Medulla oblongata (tissue), 1 donor: Measurements from ENCODE around the gene TMEM161A.
"Not testable (repeated sequence)": the region's sequence is repeated elsewhere in the genome, so short reads cannot be mapped to it uniquely, and the experiment has no call there.

Source experiments
- DNase-seq: peaks from one replicate; pipeline ENCODE4 v3.0.0-alpha.2; 2015; ENCODE audit errors: extremely low spot score

The TMEM161A gene

DNA sequence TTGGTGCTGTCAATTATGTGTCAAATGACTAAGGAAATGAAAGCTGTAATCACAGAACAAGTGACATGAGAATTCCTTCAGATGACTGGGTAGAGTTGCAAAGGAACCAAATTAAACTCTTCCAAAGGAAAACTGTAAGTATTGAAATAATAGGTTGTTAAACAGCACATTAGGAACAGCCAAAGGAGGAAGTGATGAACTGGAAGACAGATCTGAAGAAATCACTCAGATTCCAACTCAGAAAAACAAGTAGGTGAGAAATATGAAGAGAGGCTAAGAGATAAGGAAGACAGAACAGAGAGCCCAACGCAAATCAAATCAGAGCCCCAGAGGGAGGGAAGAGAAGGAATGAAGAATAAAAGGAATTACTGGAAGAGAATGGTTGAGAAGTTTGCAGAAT, 15.4 kb downstream of the TMEM161A start:
- DNase-seq: no peak

DNA sequence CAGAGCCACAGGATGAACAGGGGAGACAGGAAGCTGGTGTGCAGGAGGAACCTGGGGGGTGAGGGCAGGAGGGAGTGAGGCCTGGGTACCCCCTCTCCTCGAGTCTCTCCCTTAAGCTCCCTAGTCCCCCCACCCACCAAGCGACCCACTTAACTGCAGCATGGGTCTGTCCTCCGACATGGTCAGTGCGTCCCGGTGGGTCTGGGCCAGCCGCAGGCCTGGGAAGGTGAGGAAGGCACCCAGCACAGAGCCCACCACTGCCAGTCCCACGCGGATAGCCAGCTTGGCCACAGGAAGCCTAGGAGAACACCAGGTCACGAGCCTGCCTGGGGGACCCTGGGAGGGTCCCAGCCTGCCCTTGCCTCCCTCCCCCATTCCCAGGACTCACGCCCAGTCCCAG, 16.9 kb downstream of the TMEM161A start:
- DNase-seq: no peak

DNA sequence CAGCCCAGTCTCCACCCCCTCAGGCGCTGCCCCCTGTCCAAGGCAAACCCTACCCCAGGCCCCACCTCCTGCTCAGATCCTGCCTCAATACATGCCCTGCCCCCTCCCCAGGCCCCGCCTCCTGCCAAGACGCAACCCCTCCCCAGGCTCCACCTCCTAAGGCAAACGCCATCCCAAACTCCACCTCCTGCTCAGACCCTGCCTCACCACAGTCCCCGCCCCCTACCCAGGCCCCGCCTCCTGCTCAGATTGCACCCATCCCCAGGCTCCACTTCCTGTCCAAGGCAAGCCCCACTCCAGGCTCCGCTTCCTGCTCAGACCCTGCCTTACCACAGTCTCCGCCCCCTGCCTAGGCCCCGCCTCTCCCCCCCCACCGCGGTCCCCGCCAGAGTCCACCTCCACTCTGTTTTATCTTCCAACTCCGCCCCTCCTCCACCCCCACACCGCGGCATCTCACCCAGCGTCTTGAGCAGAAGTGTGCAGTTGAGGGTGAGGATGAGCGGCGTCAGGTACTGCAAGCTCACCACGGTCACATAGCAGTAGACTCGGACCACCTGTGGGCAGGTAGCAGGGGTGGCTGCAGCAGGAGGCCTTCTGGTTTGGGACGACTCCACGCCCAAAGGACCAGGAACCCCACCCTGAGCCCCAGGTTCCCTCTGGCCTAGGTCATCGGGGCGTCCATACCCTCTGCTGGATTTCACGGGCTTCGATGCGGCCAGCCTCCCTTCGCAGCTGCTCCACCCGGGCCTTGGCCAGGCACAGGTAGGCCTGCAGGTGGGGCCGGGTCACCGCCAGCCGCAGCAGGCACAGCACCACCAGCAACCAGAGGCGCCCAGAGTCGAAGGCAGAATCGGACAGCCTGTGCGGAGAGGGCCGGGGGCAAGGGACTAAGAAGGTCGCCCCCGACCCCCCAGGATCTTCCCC, 17.7 kb downstream of the TMEM161A start:
- no peak for DNase-seq

DNA sequence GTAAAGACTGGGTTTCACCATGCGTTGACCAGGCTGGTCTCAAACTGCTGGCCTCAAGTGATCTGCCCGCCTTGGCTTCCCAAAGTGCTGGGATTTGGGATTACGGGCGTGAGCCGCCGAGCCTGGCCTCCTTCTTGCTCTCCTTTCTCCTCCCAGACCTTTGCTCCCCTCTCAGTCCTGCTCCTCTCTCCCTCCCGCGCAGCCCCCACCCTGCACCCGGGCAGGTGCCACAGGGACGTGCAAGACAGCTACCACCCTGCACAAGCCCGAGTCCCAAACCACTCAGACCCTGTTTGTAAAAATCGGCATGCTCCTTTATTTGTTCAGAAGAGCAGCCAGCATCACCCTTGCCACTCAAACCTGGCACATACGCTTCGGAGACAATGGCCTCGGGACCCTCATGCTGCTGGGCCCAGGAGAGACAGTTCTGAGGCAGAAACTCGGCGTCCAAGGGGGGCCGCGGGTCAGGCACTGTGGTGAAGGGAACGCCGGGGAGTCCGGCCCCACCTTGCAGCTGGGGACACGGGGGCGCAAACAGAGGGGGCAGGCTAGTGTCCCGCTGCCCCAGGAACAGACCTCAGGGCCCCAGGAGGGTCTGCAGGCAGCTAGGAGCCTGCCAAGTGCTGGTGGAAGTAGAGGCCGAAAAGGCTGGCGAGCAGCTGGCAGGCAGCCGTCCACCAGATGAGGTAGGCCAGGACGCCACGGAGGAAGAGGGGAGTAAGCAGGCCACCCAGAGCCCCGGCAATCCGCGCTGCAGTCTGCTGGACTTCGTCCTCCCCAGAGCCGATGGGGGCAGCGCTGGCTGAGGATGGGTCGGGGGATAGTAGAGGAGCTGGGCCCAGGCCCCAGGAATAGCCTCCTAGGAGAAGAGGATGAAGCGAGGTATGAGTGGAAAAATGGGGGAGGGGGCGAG, 18.7 kb downstream of the TMEM161A start:
- DNase-seq: no peak

DNA sequence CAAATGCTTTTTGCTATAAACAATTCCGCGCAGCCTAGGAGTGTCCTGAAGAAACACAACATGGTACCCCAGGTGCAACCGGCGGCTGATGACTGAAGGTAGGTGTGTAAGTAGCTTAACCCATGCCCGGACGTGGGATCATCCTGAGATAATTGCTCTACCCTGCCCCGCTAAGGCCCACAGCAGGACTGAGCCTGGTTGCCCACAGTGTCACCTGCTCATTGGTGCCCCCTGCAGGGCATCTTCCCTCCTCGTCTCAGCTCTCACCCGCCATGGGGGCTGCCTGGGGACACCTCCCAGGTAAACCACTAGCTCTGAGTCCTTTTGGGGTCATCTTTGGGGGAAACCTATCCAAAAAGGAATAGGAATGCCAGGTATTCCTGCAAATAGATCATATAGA, 22.3 kb downstream of the TMEM161A start:
- no peak for DNase-seq

DNA sequence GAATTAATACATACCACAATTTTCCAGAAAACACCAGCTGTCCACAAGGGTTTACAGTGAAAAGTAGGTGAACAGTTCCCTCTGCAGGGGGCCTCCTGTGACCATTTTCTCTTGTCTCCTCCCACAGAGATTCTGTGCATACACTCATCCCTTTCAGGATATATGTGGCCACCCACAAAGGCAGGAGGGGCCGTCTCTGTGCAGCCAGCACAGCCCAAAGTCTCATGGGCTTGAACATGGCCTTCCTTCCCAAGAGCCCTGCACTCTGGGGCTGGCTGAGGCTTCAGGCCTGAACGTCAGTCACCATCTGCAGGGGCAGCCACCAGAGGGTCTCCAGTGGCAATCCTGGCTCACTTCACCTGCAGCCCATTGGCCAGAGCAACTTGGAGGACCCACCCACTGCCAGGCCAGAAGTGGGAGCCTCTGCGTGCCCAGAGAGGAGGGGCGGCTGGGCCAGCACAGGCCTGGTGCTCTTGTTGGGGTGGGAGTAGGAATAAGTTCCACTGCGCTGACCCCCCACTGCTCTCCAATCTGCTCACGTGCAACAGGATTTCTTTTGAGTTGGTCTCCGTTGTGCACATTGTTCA, 25.1 kb downstream of the TMEM161A start:
- no peak for DNase-seq

DNA sequence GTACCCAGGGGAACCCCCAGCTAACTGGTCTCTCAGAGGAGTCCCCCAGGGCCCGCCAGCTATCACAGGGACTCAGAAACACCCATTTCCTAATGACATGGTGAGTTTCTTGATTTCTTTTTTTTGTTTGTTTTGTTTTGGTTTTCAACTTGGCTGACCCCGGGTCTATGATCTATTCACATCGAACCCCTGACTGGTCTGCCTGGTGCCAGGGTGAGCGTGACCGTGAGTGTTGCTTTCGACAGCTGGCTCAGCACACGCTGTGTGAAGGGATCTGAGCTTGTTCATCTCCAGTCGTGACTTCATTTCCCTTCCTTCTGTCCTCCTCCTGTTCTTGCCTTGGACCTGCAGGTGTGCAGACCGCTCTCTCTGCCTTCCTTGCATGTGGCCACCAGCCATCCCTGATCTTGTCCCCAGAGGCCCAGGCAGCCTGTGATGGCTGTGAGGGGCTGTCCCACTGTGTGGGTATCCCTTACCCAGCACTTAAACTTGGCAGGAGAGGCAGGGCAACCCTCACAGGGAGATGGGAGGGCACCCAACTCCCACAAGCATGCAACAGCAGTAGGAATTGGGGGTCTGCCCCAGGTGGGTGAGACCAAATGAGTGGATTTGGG, 26.2 kb downstream of the TMEM161A start:
- no peak for DNase-seq

DNA sequence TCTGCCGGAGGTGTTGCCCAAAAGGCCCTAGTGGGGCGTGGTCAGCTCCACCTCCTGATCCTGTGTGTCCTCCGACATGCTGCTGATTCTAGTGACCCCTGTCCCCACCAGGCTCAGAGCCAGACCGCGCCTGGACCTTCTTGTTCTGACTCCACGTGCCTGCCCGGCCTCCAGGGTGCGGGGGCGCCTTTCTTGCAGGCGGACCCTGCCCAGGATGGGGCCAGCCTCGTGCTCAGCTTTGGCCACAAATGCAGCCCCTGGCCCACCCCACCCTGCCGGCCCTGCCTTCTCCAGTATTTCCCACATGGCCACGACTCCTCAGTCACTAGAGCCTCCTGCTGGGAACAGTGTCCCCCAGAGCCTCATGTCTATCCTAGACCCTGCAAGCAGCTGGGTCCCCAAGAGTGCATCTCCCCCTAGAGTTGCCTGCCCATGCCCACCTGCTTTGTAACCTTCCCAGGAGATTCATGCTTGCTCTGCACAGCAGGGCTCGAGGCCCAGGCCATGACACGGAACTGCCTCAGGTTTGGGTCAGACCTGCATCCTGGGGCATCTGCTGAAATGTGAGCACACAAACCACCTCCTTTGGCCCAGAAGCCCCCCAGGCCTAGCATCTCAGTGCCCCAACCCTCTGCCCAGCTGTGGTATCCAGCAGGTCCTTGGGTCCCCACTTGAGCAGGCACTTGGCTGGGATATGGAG, 27.0 kb downstream of the TMEM161A start:
- DNase-seq: no peak

DNA sequence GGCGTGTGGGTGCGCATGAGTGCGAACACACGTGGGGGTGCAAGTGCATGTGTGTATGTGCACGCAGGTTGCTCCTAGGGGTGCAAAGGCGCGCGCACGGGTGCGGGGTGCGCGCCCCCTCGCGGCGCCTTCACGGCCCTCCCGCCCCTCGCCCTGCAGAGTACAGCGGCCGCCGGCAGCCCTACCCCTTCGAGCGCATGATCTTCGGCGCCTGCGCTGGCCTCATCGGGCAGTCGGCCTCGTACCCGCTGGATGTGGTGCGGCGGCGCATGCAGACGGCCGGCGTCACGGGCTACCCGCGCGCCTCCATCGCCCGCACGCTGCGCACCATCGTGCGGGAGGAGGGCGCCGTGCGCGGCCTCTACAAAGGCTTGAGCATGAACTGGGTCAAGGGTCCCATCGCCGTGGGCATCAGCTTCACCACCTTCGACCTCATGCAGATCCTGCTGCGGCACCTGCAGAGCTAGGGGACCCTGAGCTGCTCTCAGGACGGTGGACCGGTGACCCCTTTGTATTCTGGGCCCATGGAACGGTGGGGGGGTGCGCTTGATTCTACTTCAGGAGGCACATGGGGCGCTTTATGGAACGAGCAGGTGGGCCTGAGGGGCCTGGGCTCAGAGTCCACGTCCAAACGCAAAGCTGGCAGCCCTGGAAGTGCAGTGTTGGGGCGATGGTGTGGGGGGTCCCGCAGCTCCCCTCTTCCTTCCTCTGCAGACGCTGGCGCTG, 27.7 kb downstream of the TMEM161A start:
- no peak for DNase-seq

DNA sequence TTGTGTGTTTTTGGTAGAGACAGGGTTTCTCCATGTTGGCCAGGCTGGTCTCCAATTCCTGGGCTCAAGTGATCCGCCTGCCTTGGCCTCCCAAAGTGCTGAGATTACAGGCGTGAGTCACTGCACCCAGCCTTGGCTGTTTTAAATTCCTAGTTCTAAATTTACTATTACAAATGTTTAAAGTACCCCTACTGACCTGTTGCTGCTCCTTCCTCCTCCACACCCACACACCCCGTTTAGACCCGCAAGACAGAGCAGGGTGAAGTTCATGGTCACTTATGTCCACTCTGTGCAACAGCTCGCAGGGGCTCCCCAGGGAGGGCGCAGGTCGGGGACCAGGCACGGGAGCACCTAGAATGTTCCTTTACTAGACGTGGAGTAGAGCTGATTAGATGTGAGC, 28.7 kb downstream of the TMEM161A start:
- DNase-seq: no peak

DNA sequence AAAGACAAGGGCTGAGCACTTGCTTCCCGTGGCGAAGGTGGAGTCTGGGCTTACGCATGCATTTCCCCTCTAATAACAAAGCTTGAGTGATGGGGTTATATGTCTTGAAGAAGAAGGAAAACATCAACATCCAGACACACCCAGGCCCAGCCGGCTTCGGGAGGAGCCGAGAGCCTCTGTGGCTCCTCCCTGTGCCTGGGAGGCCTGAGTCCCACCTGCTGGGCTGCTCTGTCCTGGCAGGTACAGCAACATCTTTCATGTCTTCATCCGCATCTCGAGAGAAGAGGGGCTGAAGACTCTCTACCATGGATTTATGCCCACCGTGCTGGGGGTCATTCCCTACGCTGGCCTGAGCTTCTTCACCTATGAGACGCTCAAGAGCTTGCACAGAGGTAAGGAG, 30.6 kb downstream of the TMEM161A start:
- DNase-seq: no peak

DNA sequence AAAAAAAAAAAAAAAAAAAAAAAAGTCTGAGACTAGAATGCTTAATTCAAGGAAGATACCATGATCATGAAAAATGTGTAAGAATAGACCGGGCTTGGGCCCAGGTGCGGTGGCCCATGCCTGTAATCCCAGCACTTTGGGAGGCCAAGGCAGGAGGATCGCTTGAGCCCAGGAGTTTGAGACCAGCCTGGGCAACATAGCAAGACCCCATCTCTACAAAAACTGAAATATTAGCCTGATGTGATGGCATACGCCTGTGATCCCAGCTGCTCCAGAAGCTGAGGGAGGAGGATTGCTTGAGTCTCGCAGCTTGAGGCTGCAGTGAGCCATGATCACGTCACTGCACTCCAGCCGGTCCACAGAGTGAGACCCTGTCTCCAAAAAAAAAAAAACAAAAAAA, 31.3 kb downstream of the TMEM161A start:
- DNase-seq: not testable (repeated sequence)

DNA sequence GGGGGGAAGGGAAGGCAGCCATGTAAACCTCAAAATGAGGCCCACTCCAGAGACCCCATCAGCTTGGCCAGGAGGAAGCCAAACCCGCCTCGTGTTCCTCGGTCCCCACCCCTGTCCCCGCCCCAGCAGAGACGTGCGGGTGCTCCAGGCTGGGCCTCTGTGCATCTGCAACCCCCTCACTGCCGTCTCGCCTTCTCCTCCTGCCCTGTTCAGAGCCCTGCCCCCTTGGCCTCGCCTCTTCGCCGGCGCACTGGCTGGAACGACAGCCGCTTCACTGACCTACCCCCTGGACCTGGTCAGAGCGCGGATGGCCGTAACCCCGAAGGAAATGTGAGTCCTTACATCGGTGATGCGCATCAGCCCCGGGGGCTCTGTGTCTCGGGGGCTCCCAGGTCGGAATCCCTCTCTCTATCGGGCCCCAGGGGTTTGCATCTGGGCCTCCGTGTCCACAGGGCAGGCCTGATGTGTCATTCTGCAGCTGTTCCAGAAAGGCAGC, 32.2 kb downstream of the TMEM161A start:
- DNase-seq: no peak

DNA sequence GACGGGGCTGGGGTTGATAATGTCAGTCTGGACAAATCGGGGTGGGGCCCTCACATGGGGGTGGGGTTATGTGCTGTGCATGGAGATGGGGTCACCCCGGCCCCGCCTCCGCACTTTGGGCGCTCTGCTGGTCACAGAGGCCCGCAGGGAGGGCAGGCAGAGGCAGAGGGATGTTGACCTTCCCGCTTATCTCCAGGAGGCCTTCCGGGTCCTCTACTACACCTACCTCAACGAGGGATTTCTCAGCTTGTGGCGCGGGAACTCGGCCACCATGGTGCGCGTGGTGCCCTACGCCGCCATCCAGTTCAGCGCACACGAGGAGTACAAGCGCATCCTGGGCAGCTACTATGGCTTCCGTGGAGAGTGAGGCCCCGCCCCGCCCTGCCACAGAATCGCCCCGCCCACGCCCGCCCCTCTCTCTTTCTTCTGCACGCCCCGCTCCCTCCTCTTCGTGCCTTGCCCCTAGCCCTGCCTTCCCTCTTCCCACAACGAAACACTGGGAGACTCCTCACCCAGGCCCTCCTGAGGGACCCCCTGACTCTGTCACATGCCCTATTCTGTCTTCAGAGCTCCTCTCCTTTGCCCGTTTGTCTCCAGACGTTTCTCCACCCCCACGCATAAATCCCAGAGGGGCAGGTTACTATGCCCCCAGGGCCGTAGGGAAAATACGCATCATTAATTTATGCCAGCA, 32.8 kb downstream of the TMEM161A start:
- DNase-seq: no peak

DNA sequence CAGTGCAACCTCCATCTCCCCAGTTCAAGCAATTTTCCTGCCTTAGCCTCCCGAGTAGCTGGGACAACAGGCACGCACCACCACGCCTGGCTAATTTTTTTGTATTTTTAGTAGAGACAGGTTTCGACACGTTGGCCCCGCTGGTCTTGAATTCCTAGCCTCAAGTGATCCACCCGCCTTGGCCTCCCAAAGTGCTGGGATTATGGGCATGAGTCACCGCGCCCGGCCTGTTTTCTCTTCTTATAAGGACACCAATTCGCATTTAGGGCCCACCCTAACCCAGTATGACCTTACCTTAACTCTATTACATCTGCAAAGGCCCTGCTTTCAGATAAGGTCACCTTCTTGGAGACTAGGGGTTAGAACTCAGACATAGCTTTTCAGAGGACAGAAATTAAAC, 35.1 kb downstream of the TMEM161A start:
- no peak for DNase-seq

DNA sequence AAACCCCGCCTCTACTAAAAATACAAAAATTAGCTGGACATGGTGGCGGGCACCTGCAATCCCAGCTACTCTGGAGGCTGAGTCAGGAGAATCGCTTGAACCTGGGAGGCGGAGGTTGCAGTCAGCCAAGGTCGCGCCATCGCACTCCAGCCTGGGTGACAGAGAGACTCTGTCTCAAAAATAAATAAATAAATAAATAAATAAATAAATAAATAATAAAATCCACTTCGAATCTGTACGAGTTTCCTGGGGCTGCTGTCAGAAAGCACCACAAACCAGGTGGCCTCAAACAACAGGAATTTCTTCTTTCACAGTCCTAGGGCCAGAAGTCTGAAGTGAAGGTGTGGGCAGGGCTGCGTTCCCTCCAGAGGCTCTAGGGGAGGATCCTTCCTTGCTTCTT, 35.7 kb downstream of the TMEM161A start:
- DNase-seq: not testable (repeated sequence)

DNA sequence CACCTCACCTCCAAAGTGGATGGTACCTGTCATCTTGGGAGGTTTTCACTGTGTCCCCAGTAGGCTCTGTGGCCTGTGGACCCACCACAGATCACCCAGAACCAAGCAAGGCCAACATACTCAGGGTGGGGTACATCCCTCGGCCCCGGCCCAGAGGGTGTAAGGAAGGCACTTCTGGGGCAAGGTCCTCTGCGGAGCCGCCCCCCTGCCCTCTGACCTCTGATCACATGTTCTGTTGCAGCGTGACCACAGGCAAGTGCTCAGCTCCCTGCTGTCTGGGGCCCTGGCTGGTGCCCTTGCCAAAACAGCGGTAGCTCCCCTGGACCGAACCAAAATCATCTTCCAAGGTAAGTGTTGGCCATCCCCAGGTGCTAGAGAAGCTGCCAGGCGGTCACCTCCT, 36.7 kb downstream of the TMEM161A start:
- no peak for DNase-seq

DNA sequence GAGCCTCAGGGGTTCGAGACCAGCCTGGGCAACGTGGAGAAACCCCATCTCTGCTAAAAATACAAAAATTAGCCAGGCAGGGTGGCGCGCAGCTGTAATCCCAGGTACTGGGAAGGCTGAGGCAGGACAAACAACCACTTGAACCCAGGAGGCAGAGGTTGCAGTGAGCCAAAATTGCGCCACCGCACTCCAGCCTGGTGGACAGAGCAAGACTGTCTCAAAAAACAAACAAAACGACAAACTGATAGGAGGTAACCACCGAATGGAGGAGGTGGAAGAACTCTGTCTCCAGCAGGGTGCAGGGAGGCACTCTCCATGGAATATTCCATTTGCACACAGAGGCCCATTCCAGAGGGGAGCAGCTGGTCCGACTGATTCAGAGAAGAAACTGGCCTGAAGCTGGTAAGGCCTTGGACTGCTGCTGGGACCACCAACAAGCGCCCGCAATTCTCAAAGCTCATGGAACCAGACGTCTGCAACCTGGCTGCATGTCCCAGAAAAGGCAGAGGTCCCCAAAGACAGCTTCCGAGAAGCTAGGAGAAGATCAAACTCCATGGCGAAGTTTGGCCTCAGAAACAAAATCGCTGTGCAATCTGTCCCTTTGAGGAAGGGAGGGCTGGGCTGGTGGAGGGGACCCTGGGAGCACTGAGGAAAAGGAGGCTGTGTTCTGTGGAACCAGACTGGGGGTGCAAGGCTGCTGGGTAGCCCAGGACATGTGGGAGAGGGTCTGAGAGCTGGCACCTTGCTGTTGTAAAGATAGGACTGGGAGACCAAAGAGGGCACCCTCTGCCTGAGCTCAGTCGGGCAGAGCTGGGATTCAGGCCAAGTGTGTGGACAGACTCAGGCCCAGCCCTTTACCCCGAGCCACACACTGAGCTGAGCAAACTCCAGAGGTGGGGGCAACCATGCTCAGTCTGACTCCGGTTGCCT, 39.3 kb downstream of the TMEM161A start:
- DNase-seq: no peak
